T-helper 17 cell (primary cell): ENCODE results near the gene SPTBN1. TPM values are rescaled to one million over a fixed set of nuclear protein-coding genes. Genes with fewer than 3 reads are reported as not detected.

Source experiments
- ATAC-seq: fragments of 150-1000 bp; cut with Tn5 transposase; 2 replicates; pipeline ENCODE4 v1.10.0; 2021; ENCODE audit warnings: mild to moderate bottlenecking, moderate library complexity
- DNase-seq, 3 donors: peaks; one replicate each; pipeline versions ENCODE4 v3.0.0 to v3.0.0-alpha.2; 2020 to 2021
- H3K9me3 ChIP-seq: one replicate; pipeline ENCODE4 v1.7.0; 2013; ENCODE audit warnings: low read length, mild to moderate bottlenecking; ENCODE audit not compliant: control insufficient read depth, poor library complexity, severe bottlenecking
- H3K27ac Mint-ChIP-seq: one replicate; pipeline ENCODE4 v1.8.0; 2022; ENCODE audit warnings: mild to moderate bottlenecking, moderate library complexity, mixed read lengths
- H3K27me3 Mint-ChIP-seq: one replicate; pipeline ENCODE4 v1.8.0; 2022; ENCODE audit warnings: mixed read lengths
- H3K36me3 Mint-ChIP-seq: one replicate; pipeline ENCODE4 v1.8.0; 2022; ENCODE audit warnings: low read depth, mixed read lengths
- H3K4me1 Mint-ChIP-seq: one replicate; pipeline ENCODE4 v1.8.0; 2022; ENCODE audit warnings: mild to moderate bottlenecking, mixed read lengths
- H3K4me3 Mint-ChIP-seq: one replicate; pipeline ENCODE4 v1.8.0; 2022; ENCODE audit warnings: mild to moderate bottlenecking, moderate library complexity, mixed read lengths
- total RNA-seq, 4 donors: library from RNA in 2 of 4; stranded (reverse) in 2 of 4; gene quantifications; one replicate each; pipeline ENCODE4 v1.2.3 and lab custom pipeline; 2022 to 2026

Gene SPTBN1
- total RNA-seq, 2 donors from 2014 or later = 187 to 195 TPM

DNA sequence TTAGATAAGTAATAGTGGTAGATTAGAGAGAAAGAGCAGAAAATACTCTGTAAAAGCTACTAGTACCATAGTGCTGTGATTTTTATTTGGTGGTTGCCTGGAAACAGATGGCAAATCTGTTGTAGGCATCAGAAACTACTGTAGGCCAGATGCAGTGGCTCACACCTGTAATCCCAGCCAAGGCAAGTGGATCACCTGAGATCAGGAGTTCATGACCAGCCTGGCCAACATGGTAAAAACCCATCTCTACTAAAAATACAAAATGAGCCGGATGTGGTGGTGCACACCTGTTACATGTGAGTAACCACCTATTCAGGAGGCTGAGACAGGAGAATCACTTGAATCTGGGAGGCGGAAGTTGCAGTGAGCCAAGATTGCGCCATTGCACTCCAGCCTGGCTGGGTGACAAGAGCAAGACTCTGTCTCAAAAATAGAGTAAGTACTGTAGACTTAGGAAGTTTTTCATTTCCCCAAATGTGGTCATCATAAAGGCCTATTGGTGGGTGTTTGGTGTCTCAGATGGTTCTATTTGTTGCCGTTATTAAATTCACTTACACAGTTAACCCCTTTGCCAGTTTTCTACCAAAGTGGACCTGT lies 79.6 kb downstream of the SPTBN1 start:
- DNase-seq = no peak
- H3K27me3 Mint-ChIP-seq = peaks cover 12% of the 10 kb centered on the region
- ATAC-seq = no peak
- H3K4me3 Mint-ChIP-seq = no peak overlapping the region
- H3K36me3 Mint-ChIP-seq = peaks cover 4% of the 10 kb centered on the region
- peaks cover 6% of the 10 kb centered on the region for H3K4me1 Mint-ChIP-seq
- no peak overlapping the region for H3K27ac Mint-ChIP-seq
- H3K9me3 ChIP-seq = no peaks in the 10 kb centered on the region

GRCh38 chr2:54536720-54537119 lies 80.6 kb downstream of the SPTBN1 start:
- no peak for ATAC-seq
- Mint-ChIP-seq H3K4me3 (no peak overlapping the region), H3K27me3 (peaks cover 12% of the 10 kb centered on the region), H3K27ac (no peak overlapping the region), H3K4me1 (peaks cover 6% of the 10 kb centered on the region), H3K36me3 (peaks cover 4% of the 10 kb centered on the region)
- H3K9me3 ChIP-seq = no peaks in the 10 kb centered on the region
- DNase-seq = no peak

DNA sequence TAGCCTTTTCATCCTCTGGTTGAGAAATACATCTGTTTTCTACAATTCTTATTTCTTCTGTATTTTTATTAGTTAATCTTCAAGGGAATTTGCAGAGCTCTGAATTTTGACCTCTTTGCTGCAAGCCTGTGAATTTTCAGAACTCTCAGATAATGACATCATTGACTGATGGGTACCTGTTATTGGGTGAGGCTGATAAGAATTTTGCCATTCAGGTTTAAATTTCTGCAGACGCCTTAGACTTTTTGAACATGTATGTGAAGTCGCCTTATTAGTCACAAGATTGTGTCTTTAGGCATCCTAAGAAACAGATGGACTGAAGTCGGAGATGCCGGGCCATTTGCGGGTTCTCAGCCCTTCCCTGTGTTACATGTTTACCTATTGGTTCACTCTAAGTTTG lies 82.4 kb downstream of the SPTBN1 start:
- Mint-ChIP-seq H3K4me1 (peaks cover 3% of the 10 kb centered on the region), H3K4me3 (no peak overlapping the region), H3K36me3 (peaks cover 4% of the 10 kb centered on the region)

GRCh38 chr2:54539683-54540082 lies 83.6 kb downstream of the SPTBN1 start:
- H3K9me3 ChIP-seq = no peaks in the 10 kb centered on the region
- Mint-ChIP-seq H3K4me3 (no peak overlapping the region), H3K27ac (no peak overlapping the region), H3K36me3 (peaks cover 4% of the 10 kb centered on the region), H3K27me3 (peaks cover 17% of the 10 kb centered on the region), H3K4me1 (peaks cover 2% of the 10 kb centered on the region)
- DNase-seq = no peak
- no peak for ATAC-seq

More for the DNA sequence above, 82.4 kb downstream of the SPTBN1 start:
- no peaks in the 10 kb centered on the region for H3K9me3 ChIP-seq
- Mint-ChIP-seq H3K27me3 (peaks cover 20% of the 10 kb centered on the region), H3K27ac (no peak overlapping the region)
- no peak for ATAC-seq
- no peak for DNase-seq

- peaks cover 11% of the 10 kb centered on the region for H3K27me3 Mint-ChIP-seq
- H3K36me3 Mint-ChIP-seq = peaks cover 2% of the 10 kb centered on the region
- no peaks in the 10 kb centered on the region for H3K4me1 Mint-ChIP-seq
- ATAC-seq (no peak), DNase-seq (no peak)
- H3K4me3 Mint-ChIP-seq = no peak overlapping the region
- no peak overlapping the region for H3K27ac Mint-ChIP-seq
- H3K9me3 ChIP-seq = no peaks in the 10 kb centered on the region
These were observed 84.1 kb downstream of the SPTBN1 start for GRCh38 chr2:54540194-54540593.

- Mint-ChIP-seq H3K4me1 (no peaks in the 10 kb centered on the region), H3K27me3 (peaks cover 7% of the 10 kb centered on the region), H3K4me3 (no peak overlapping the region), H3K27ac (no peak overlapping the region), H3K36me3 (no peaks in the 10 kb centered on the region)
- H3K9me3 ChIP-seq = no peaks in the 10 kb centered on the region
- ATAC-seq = no peak
- no peak for DNase-seq
These were observed 85.9 kb downstream of the SPTBN1 start for GRCh38 chr2:54541995-54542394.

GRCh38 chr2:54543733-54544396 lies 87.7 kb downstream of the SPTBN1 start:
- Mint-ChIP-seq H3K4me1 (no peaks in the 10 kb centered on the region), H3K27me3 (peaks cover 7% of the 10 kb centered on the region), H3K4me3 (no peak overlapping the region), H3K27ac (no peak overlapping the region), H3K36me3 (peaks cover 2% of the 10 kb centered on the region)
- no peak for ATAC-seq
- DNase-seq = no peak
- no peaks in the 10 kb centered on the region for H3K9me3 ChIP-seq

- peaks cover 7% of the 10 kb centered on the region for H3K27me3 Mint-ChIP-seq
- no peaks in the 10 kb centered on the region for H3K9me3 ChIP-seq
- peaks cover 2% of the 10 kb centered on the region for H3K36me3 Mint-ChIP-seq
- DNase-seq (no peak), ATAC-seq (no peak)
- H3K4me1 Mint-ChIP-seq = no peaks in the 10 kb centered on the region
- H3K4me3 Mint-ChIP-seq = no peak overlapping the region
- no peak overlapping the region for H3K27ac Mint-ChIP-seq
These were observed 89.7 kb downstream of the SPTBN1 start for GRCh38 chr2:54545702-54546450.

GRCh38 chr2:54546518-54546917 lies 90.4 kb downstream of the SPTBN1 start:
- no peak for ATAC-seq

GRCh38 chr2:54546923-54547720 lies 91.0 kb downstream of the SPTBN1 start:
- Mint-ChIP-seq H3K4me3 (no peak overlapping the region), H3K36me3 (peaks cover 2% of the 10 kb centered on the region), H3K27ac (no peak overlapping the region), H3K4me1 (peaks cover 2% of the 10 kb centered on the region), H3K27me3 (peaks cover 7% of the 10 kb centered on the region)
- DNase-seq = no peak
- H3K9me3 ChIP-seq = no peaks in the 10 kb centered on the region
- no peak for ATAC-seq

More at GRCh38 chr2:54546518-54546917, 90.4 kb downstream of the SPTBN1 start:
- H3K36me3 Mint-ChIP-seq = peaks cover 2% of the 10 kb centered on the region
- no peak for DNase-seq
- H3K27ac Mint-ChIP-seq = no peak overlapping the region
- H3K4me1 Mint-ChIP-seq = peaks cover 2% of the 10 kb centered on the region
- H3K9me3 ChIP-seq = no peaks in the 10 kb centered on the region
- H3K4me3 Mint-ChIP-seq = no peak overlapping the region
- H3K27me3 Mint-ChIP-seq = peaks cover 7% of the 10 kb centered on the region

GRCh38 chr2:54549430-54549829 lies 93.3 kb downstream of the SPTBN1 start:
- Mint-ChIP-seq H3K27me3 (no peaks in the 10 kb centered on the region), H3K4me3 (no peak overlapping the region), H3K27ac (no peak overlapping the region), H3K4me1 (peaks cover 8% of the 10 kb centered on the region), H3K36me3 (peaks cover 5% of the 10 kb centered on the region)
- H3K9me3 ChIP-seq = no peaks in the 10 kb centered on the region
- ATAC-seq = no peak
- no peak for DNase-seq

DNA sequence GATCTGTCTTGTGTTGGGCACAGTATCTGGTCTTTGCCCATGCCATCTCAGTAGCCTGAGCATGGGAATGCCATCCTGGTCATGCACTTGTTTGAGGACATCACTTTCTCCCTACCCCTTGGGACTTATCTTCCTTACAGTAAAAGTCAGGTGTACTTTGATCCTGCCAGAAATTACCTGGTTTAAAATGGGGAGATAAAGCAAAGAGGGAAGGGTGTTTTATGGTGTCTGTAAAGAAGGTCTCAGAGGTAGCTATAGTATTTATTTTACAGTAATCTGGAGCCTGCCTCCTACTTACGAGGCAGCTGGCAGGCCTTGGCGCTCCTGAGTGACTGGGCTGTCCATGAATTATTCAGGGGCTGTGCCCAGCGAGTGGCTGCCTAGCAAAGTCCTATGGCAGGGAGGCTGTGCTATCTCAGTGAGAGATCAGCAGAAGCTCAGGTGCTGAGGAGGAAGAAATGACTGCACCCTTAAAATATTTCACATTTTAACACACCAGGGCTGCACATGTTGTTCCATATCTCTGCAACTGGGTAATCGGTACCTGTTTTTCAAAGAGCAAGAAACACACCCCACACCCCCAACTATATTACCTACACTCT lies 93.9 kb downstream of the SPTBN1 start:
- H3K4me1 Mint-ChIP-seq = peaks cover 9% of the 10 kb centered on the region
- DNase-seq (no peak), ATAC-seq (no peak)
- H3K4me3 Mint-ChIP-seq = no peak overlapping the region
- no peaks in the 10 kb centered on the region for H3K27me3 Mint-ChIP-seq
- H3K36me3 Mint-ChIP-seq = peaks cover 5% of the 10 kb centered on the region
- H3K27ac Mint-ChIP-seq = no peak overlapping the region
- H3K9me3 ChIP-seq = no peaks in the 10 kb centered on the region

DNA sequence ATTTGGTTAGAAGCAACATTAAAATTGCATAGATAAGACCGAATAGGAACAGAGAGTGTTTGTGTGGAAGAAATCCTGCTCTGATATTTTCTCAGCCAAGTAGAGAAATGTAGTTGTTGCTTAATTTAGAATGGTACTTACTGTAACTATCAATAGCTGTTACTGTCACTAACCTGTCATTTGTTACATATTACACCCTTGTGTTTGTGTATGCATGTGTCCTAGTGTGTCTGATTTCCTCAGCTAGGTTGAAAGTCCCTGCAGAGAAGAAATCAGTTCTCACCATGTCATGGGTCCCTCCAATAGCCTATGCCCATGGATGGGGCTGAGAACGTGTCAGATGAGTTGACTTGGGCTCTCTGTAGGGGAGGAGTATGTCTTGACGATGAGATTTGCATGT lies 94.4 kb downstream of the SPTBN1 start:
- no peaks in the 10 kb centered on the region for H3K9me3 ChIP-seq
- DNase-seq (no peak), ATAC-seq (no peak)
- Mint-ChIP-seq H3K27ac (no peak overlapping the region), H3K27me3 (no peaks in the 10 kb centered on the region), H3K4me1 (peaks cover 14% of the 10 kb centered on the region), H3K36me3 (peaks cover 5% of the 10 kb centered on the region), H3K4me3 (no peak overlapping the region)
